Measurements from ENCODE around the gene ETNK1.

DNA sequence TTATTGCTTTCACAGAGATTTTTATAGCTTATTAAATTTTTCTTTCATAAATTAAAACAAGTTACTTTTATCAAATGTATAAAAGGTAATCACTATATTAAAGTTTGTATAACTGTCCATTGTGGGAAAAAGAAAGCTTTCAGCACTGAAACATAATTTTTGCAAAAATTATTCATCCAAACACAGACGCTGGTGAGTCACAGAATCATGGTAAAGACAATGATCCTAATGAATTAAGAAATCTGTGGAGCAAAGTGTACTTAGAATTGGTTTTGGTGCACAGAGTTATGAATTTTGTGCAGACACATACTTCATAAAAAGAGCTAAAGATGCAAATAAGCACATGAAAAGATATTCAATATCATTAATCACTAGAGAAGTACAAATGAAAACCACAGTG, 48.9 kb upstream of the ETNK1 start:
- TF ChIP-seq CTCF (IDR thresholded peaks at IDR 0.05) (no peak), POLR2A (IDR thresholded peaks at IDR 0.05) (no peak)

Data from thyroid gland (tissue), 4 donors.